ENCODE data around the gene CUBN. TPM values are rescaled to one million over a fixed set of nuclear protein-coding genes. Genes with fewer than 3 reads are reported as not detected.
"Not testable (repeated sequence)": the region's sequence is repeated elsewhere in the genome, so short reads cannot be mapped to it uniquely, and the experiment has no call there.

The CUBN gene
- total RNA-seq, 1 donor from 2014 or later = 6.8 TPM

- no peak overlapping the region for H3K4me3 ChIP-seq
- no peak for DNase-seq (ENCODE audit: low spot score in 2 of 2)
- H3K9me3 ChIP-seq = no peaks in the 10 kb centered on the region
- H3K4me1 ChIP-seq = peaks cover 4 to 30% of the 10 kb centered on the region in 2 donors
- no peaks in the 10 kb centered on the region for H3K27me3 ChIP-seq
- no peak overlapping the region for H3K27ac ChIP-seq
- TF ChIP-seq CTCF (IDR thresholded peaks at IDR 0.05) = no peak
- H3K36me3 ChIP-seq = no peaks in the 10 kb centered on the region
- intact Hi-C loops (cut with DNase I) = loop anchor here (2.0 kb wide), 1 partner anchor 15 kb away; no protein-coding TSS in a partner anchor
These were observed 107.8 kb downstream of the CUBN start for GRCh38 chr10:17021656-17022465.

GRCh38 chr10:17019696-17020095, 109.9 kb downstream of the CUBN start:
- TF ChIP-seq CTCF (IDR thresholded peaks at IDR 0.05) = no peak
- intact Hi-C loops (cut with DNase I) = no loop called here
- Histone ChIP-seq H3K4me3 (no peak overlapping the region), H3K27me3 (no peaks in the 10 kb centered on the region), H3K36me3 (no peaks in the 10 kb centered on the region), H3K4me1 (peaks cover 4 to 11% of the 10 kb centered on the region in 2 donors), H3K9me3 (no peaks in the 10 kb centered on the region), H3K27ac (no peak overlapping the region)
- no peak for DNase-seq (ENCODE audit: low spot score in 2 of 2)

GRCh38 chr10:17013131-17013983, 116.3 kb downstream of the CUBN start:
- intact Hi-C loops (cut with DNase I); H3K9me3 ChIP-seq; H3K27ac ChIP-seq; H3K27me3 ChIP-seq; H3K4me3 ChIP-seq; H3K36me3 ChIP-seq: not testable (repeated sequence)
- peaks cover 3 to 25% of the 10 kb centered on the region in 2 donors for H3K4me1 ChIP-seq
- peak in 1 of 2 donors; percentile 31 for DNase-seq (ENCODE audit: low spot score in 2 of 2)

GRCh38 chr10:17012731-17013130, 116.9 kb downstream of the CUBN start:
- H3K4me3 ChIP-seq; H3K27ac ChIP-seq; DNase-seq (ENCODE audit: low spot score in 2 of 2); H3K27me3 ChIP-seq; intact Hi-C loops (cut with DNase I); H3K36me3 ChIP-seq; H3K9me3 ChIP-seq: not testable (repeated sequence)
- peaks cover 3 to 27% of the 10 kb centered on the region in 2 donors for H3K4me1 ChIP-seq

- intact Hi-C loops (cut with DNase I) = no loop called here
These were observed 119.1 kb downstream of the CUBN start for GRCh38 chr10:17010363-17011145.

More at GRCh38 chr10:17010363-17011145, 119.1 kb downstream of the CUBN start:
- Histone ChIP-seq H3K27ac (peak overlapping the region; percentile 30 to 52), H3K4me3 (no peak overlapping the region), H3K27me3 (no peaks in the 10 kb centered on the region), H3K9me3 (no peaks in the 10 kb centered on the region), H3K4me1 (peaks cover 3 to 31% of the 10 kb centered on the region in 2 donors), H3K36me3 (no peaks in the 10 kb centered on the region)
- no peak for DNase-seq (ENCODE audit: low spot score in 2 of 2)
- no peak for TF ChIP-seq CTCF (IDR thresholded peaks at IDR 0.05)

All from ascending aorta (tissue), 2 donors.